K562 (cell line): ENCODE measurements around the gene CARD10. TPM values are rescaled to one million over a fixed set of nuclear protein-coding genes. Genes with fewer than 3 reads are reported as not detected.

Experiments used
- ATAC-seq: fragments of 200-7000 bp; cut with Tn5 transposase; 3 replicates; pipeline ENCODE4 v1.9.1; 2020; ENCODE audit warnings: moderate library complexity
- BruUV-seq: library from RNA; stranded (reverse); fragments of 400-500 nt; replicated peaks from 2 replicates; lab custom pipeline; 2021; lab: Mats Ljungman, UMichigan
- CTCF ChIA-PET: fragments of 300-600 bp; formaldehyde crosslinking; extraction: SDS; loops from one replicate; lab custom pipeline; 2021; ENCODE audit warnings: low intra/inter-chr PET ratio; lab: Yijun Ruan, JAX
- POLR2A ChIA-PET: fragments of 300-600, 350-650 bp; sonication (Branson Sonifier 250); formaldehyde crosslinking; extraction: SDS; loops from one replicate; lab custom pipeline; 2021; ENCODE audit warnings: antibody characterized with exemption, inconsistent platforms; lab: Yijun Ruan, JAX
- DNase-seq, 4 experiments: peaks; one replicate each; pipeline versions ENCODE4 v3.0.0 to v3.0.0-alpha.2; 2011 to 2018; ENCODE audit warnings: low spot score in 3 of 4, mixed read lengths in 3 of 4; ENCODE audit errors: extremely low read depth in 1 of 4
- FAIRE-seq: peaks from 2 replicates; lab custom pipeline; 2011; peaks lifted over from hg19 to GRCh38; lab: Jason Lieb, UNC
- H2AFZ ChIP-seq: 2 replicates; pipeline ENCODE4 v1.6.0; 2011; ENCODE audit warnings: low read depth, low read length, control low read depth, inconsistent platforms
- H3K27ac ChIP-seq: fragments of 200-600 bp; 3 replicates; pipeline ENCODE4 v1.8.0; 2011; ENCODE audit warnings: low read depth, mild to moderate bottlenecking, control low read depth, inconsistent platforms, low read length, moderate library complexity, mixed read lengths; ENCODE audit errors: extremely low read depth
- H3K27me3 ChIP-seq, 2 experiments: fragments of 300-600 bp in 1 of 2; 2 replicates in 1 of 2; 3 replicates in 1 of 2; pipeline versions ENCODE4 v1.6.0 to v1.8.0; 2011; ENCODE audit warnings: inconsistent platforms in 2 of 2, low read length in 2 of 2, mild to moderate bottlenecking in 1 of 2, mixed read lengths in 1 of 2, moderate library complexity in 1 of 2; ENCODE audit not compliant: control insufficient read depth in 2 of 2, insufficient read depth in 2 of 2
- H3K36me3 ChIP-seq: fragments of 300-600 bp; 3 replicates; pipeline ENCODE4 v1.8.0; 2011; ENCODE audit warnings: mild to moderate bottlenecking, low read length, inconsistent platforms; ENCODE audit not compliant: control insufficient read depth, insufficient read depth
- H3K4me1 ChIP-seq, 2 experiments: fragments of 200-600 bp in 1 of 2; replicated peaks in 1 of 2; 2 replicates in 1 of 2; 3 replicates in 1 of 2; pipeline versions ENCODE4 v1.5.1 to v1.8.0; 2011; ENCODE audit warnings: inconsistent platforms in 2 of 2, low read length in 2 of 2, mild to moderate bottlenecking in 1 of 2, mixed read lengths in 1 of 2, moderate library complexity in 1 of 2; ENCODE audit not compliant: control insufficient read depth in 2 of 2, insufficient read depth in 2 of 2
- H3K4me2 ChIP-seq: 2 replicates; pipeline ENCODE4 v1.6.1; 2011; ENCODE audit warnings: low read length, control low read depth, inconsistent platforms, mixed read lengths; ENCODE audit not compliant: insufficient read depth
- H3K4me3 ChIP-seq: fragments of 200-600 bp; sonication (generic), shearing (Covaris generic); 2 replicates; pipeline ENCODE4 v1.5.1; 2016; ENCODE audit warnings: control low read depth, inconsistent platforms
- H3K79me2 ChIP-seq: fragments of 200-600 bp; 3 replicates; pipeline ENCODE4 v1.8.0; 2011; ENCODE audit warnings: low read length, inconsistent platforms; ENCODE audit not compliant: control insufficient read depth, insufficient read depth
- H3K9ac ChIP-seq, 2 experiments: 2 replicates each; pipeline versions ENCODE4 v1.6.0 to v1.6.1; 2011; ENCODE audit warnings: low read depth in 2 of 2, low read length in 2 of 2, control low read depth in 1 of 2, inconsistent platforms in 1 of 2, mild to moderate bottlenecking in 1 of 2, mixed read lengths in 1 of 2; ENCODE audit not compliant: insufficient read depth in 1 of 2
- H3K9me1 ChIP-seq: one replicate; pipeline ENCODE4 v1.6.0; 2011; ENCODE audit warnings: inconsistent platforms, mild to moderate bottlenecking, low read length, moderate library complexity; ENCODE audit not compliant: control insufficient read depth, insufficient read depth
- H3K9me3 ChIP-seq: replicated peaks from 2 replicates; pipeline ENCODE4 v1.5.1; 2011; ENCODE audit warnings: low read depth, low read length, inconsistent platforms; ENCODE audit not compliant: control insufficient read depth, insufficient read depth
- H4K20me1 ChIP-seq: replicated peaks from 2 replicates; pipeline ENCODE4 v1.6.1; 2011; ENCODE audit warnings: low read length, inconsistent platforms, mixed read lengths; ENCODE audit not compliant: control insufficient read depth, insufficient read depth
- TEAD4 ChIP-seq, 2 experiments: sonication (generic) in 1 of 2; formaldehyde crosslinking in 1 of 2; IDR thresholded peaks; 2 replicates each; pipeline versions ENCODE4 v1.6.1 to v1.8.0; 2012 to 2022; ENCODE audit warnings: borderline replicate concordance in 1 of 2, inconsistent platforms in 1 of 2, low read length in 1 of 2, mild to moderate bottlenecking in 1 of 2, missing genetic modification reagents in 1 of 2
- U2AF2 ChIP-seq: fragments of 200-400 bp; formaldehyde crosslinking; optimal IDR thresholded peaks from 2 replicates; pipeline ENCODE3; 2017; ENCODE audit warnings: low read depth, mild to moderate bottlenecking, low read length
- ZFP36 ChIP-seq: fragments of 150-350 bp; IDR thresholded peaks from 2 replicates; pipeline ENCODE4 v1.6.1; 2018; ENCODE audit warnings: low read length, low read depth; ENCODE audit not compliant: partially characterized antibody
- WGBS: fragments of 100-300 bp; shearing (Covaris generic); methylation state at CpG from one replicate; pipeline ENCODE4 v1.1.6; 2016; ENCODE audit warnings: low coverage, mixed read lengths; ENCODE audit not compliant: insufficient coverage; ENCODE audit errors: missing lambda C conversion rate; 5-methylcytosine and 5-hydroxymethylcytosine counted together
- in situ Hi-C: fragments of 300-500 bp; cut with MboI; formaldehyde crosslinking; loops from 4 replicates; pipeline ENCODE4 v1.15.0; 2018; ENCODE audit warnings: inconsistent platforms, mixed read lengths
- intact Hi-C: fragments of 100-400 bp; cut with micrococcal nuclease; formaldehyde crosslinking; loops from 2 replicates; pipeline ENCODE4 v1.14.2; 2022
- polyA plus RNA-seq, 8 experiments: library from polyadenylated mRNA; depleted of rRNA in 4 of 8; stranded (reverse) in 5 of 8; unstranded in 3 of 8; fragments of >200 nt; fragmentation: Nextera tagmentation in 2 of 8; fragmentation: Illumina TruSeq in 1 of 8; extraction: Ambion mirVana in 2 of 8; extraction: Trizol in 1 of 8; gene quantifications; 2 replicates each; pipeline versions ENCODE4 v1.2.1 to v1.2.3, GENCODE V29; 2011 to 2014; ENCODE audit warnings: inconsistent platforms in 1 of 8, missing spikeins in 1 of 8
- total RNA-seq, 7 experiments: library from RNA; depleted of rRNA in 6 of 7; stranded (reverse); fragments of >200 nt in 6 of 7; fragmentation: Illumina TruSeq in 2 of 7; extraction: Trizol in 2 of 7; gene quantifications; 2 replicates each; pipeline versions ENCODE4 v1.2.1 to v1.2.3, GENCODE V29; 2011 to 2021; ENCODE audit warnings: low replicate concordance in 1 of 7
- TF ChIP-seq, protein P1 (sequence below): fragments of 450-650 bp; IDR thresholded peaks from 2 replicates; pipeline ENCODE4 v1.6.1; 2016; ENCODE audit warnings: missing biosample characterization, missing genetic modification characterization
- TF ChIP-seq, protein P2 (sequence below), 2 experiments: fragments of 200-800 bp in 1 of 2; sonication (Bioruptor generic) in 1 of 2; sonication (generic) in 1 of 2; formaldehyde crosslinking in 1 of 2; IDR thresholded peaks in 1 of 2; conservative IDR thresholded peaks in 1 of 2; 2 replicates each; pipeline versions ENCODE4 v1.5.0 to v1.6.1; 2016 to 2020; ENCODE audit warnings: missing compliant biosample characterization in 1 of 2, missing genetic modification characterization in 1 of 2, missing genetic modification reagents in 1 of 2
- TF ChIP-seq, protein P3 (sequence below): fragments of 450-650 bp; IDR thresholded peaks from 2 replicates; pipeline ENCODE4 v1.7.1; 2018; ENCODE audit warnings: mild to moderate bottlenecking, low read depth; ENCODE audit not compliant: partially characterized antibody
- TF ChIP-seq, protein P4 (sequence below): fragments of 250-450 bp; sonication (Bioruptor Pico); IDR thresholded peaks from 2 replicates; pipeline ENCODE4 v1.5.1; 2021; ENCODE audit warnings: mild to moderate bottlenecking
- TF ChIP-seq, protein P5 (sequence below): IDR thresholded peaks from 2 replicates; pipeline ENCODE4 v1.6.1; 2016; ENCODE audit warnings: missing genetic modification characterization, missing compliant biosample characterization
- TF ChIP-seq, protein P6 (sequence below): sonication (generic); formaldehyde crosslinking; IDR thresholded peaks from 2 replicates; pipeline ENCODE4 v1.9.0; 2022; ENCODE audit warnings: mild to moderate bottlenecking, missing genetic modification reagents

Gene CARD10
- total and polyA plus RNA-seq, 9 of the 15 experiments (the other 6 are each of a cell fraction or from before 2014, with no cell fraction given), result 0.13 to 5.8 (median 1.6) TPM

DNA sequence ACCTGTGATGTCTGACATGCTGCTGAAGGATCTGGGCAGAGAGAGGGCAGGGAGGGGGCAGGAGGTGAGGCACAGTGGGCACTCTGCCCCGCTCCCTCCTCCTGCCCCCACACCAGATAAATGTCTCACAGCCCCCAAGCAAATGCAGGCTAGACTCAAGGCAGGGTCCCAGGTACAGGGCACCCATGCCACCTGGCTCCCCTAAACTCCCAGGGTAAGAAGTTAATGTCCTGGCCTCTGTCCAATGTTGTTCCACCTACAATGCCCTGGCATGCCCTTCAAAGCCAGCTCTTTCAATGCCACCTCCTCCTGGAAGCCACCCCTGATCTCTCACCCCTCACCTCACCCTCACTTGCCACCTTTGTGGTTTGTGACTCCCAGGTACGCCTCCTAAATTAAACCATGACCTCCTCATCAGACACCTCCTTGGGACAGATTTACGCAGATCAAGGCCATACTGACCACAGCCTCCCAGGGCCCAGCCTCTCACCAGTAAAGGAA is 16.0 kb downstream of the CARD10 start:
- Histone ChIP-seq H3K79me2 (no peaks in the 10 kb centered on the region), H4K20me1 (no peaks in the 10 kb centered on the region), H3K4me1 (peaks cover 15 to 39% of the 10 kb centered on the region in 2 experiments), H3K4me3 (no peak overlapping the region), H3K9me1 (no peaks in the 10 kb centered on the region), H3K27ac (no peak overlapping the region), H3K9me3 (no peaks in the 10 kb centered on the region), H2AFZ (no peak overlapping the region), H3K27me3 (no peaks in the 10 kb centered on the region), H3K36me3 (peaks cover 5% of the 10 kb centered on the region; the same call in 1 of the 3 replicates), H3K4me2 (no peak overlapping the region), H3K9ac (no peak overlapping the region)
- TF ChIP-seq, protein P1, sequence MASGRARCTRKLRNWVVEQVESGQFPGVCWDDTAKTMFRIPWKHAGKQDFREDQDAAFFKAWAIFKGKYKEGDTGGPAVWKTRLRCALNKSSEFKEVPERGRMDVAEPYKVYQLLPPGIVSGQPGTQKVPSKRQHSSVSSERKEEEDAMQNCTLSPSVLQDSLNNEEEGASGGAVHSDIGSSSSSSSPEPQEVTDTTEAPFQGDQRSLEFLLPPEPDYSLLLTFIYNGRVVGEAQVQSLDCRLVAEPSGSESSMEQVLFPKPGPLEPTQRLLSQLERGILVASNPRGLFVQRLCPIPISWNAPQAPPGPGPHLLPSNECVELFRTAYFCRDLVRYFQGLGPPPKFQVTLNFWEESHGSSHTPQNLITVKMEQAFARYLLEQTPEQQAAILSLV (tag), result no peak
- TF ChIP-seq, protein P2, sequence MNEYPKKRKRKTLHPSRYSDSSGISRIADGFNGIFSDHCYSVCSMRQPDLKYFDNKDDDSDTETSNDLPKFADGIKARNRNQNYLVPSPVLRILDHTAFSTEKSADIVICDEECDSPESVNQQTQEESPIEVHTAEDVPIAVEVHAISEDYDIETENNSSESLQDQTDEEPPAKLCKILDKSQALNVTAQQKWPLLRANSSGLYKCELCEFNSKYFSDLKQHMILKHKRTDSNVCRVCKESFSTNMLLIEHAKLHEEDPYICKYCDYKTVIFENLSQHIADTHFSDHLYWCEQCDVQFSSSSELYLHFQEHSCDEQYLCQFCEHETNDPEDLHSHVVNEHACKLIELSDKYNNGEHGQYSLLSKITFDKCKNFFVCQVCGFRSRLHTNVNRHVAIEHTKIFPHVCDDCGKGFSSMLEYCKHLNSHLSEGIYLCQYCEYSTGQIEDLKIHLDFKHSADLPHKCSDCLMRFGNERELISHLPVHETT (CRISPR knock-in tag; conservative IDR thresholded peaks at IDR 0.05 in 1 of 2, IDR thresholded peaks at IDR 0.05 in 1 of 2), result no peak
- TF ChIP-seq, protein P3, sequence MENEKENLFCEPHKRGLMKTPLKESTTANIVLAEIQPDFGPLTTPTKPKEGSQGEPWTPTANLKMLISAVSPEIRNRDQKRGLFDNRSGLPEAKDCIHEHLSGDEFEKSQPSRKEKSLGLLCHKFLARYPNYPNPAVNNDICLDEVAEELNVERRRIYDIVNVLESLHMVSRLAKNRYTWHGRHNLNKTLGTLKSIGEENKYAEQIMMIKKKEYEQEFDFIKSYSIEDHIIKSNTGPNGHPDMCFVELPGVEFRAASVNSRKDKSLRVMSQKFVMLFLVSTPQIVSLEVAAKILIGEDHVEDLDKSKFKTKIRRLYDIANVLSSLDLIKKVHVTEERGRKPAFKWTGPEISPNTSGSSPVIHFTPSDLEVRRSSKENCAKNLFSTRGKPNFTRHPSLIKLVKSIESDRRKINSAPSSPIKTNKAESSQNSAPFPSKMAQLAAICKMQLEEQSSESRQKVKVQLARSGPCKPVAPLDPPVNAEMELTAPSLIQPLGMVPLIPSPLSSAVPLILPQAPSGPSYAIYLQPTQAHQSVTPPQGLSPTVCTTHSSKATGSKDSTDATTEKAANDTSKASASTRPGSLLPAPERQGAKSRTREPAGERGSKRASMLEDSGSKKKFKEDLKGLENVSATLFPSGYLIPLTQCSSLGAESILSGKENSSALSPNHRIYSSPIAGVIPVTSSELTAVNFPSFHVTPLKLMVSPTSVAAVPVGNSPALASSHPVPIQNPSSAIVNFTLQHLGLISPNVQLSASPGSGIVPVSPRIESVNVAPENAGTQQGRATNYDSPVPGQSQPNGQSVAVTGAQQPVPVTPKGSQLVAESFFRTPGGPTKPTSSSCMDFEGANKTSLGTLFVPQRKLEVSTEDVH, result no peak
- TF ChIP-seq U2AF2, result no peak
- TF ChIP-seq, protein P4, sequence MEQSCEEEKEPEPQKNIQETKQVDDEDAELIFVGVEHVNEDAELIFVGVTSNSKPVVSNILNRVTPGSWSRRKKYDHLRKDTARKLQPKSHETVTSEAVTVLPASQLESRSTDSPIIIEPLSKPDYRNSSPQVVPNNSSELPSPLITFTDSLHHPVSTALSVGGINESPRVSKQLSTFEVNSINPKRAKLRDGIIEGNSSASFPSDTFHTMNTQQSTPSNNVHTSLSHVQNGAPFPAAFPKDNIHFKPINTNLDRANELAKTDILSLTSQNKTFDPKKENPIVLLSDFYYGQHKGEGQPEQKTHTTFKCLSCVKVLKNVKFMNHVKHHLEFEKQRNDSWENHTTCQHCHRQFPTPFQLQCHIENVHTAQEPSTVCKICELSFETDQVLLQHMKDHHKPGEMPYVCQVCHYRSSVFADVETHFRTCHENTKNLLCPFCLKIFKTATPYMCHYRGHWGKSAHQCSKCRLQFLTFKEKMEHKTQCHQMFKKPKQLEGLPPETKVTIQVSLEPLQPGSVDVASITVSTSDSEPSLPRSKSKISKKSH (CRISPR knock-in tag), result no peak
- TF ChIP-seq, protein P5, sequence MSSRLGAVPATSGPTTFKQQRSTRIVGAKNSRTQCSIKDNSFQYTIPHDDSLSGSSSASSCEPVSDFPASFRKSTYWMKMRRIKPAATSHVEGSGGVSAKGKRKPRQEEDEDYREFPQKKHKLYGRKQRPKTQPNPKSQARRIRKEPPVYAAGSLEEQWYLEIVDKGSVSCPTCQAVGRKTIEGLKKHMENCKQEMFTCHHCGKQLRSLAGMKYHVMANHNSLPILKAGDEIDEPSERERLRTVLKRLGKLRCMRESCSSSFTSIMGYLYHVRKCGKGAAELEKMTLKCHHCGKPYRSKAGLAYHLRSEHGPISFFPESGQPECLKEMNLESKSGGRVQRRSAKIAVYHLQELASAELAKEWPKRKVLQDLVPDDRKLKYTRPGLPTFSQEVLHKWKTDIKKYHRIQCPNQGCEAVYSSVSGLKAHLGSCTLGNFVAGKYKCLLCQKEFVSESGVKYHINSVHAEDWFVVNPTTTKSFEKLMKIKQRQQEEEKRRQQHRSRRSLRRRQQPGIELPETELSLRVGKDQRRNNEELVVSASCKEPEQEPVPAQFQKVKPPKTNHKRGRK (tag), result no peak
- no peak for TF ChIP-seq TEAD4 (IDR thresholded peaks at IDR 0.05; ENCODE audit: low read length)
- no peak for TF ChIP-seq TEAD4 (CRISPR knock-in tag; IDR thresholded peaks at IDR 0.05; ENCODE audit: borderline replicate concordance)
- TF ChIP-seq ZFP36, result peak; percentile 88
- TF ChIP-seq, protein P6, sequence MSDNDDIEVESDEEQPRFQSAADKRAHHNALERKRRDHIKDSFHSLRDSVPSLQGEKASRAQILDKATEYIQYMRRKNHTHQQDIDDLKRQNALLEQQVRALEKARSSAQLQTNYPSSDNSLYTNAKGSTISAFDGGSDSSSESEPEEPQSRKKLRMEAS (CRISPR knock-in tag), result no peak
- CTCF ChIA-PET, result no interaction called here
- ATAC-seq (no peak), FAIRE-seq (no peak), DNase-seq (no peak)
- intact Hi-C loops (no loop called here), in situ Hi-C loops (no loop called here)
- POLR2A ChIA-PET, result interaction anchor here (1.0 kb wide), 1 partner anchor 14 kb away, joined by 4 read pairs; no protein-coding TSS in a partner anchor
- BruUV-seq, result no TSS peak
- WGBS, result 20% methylated on average over 1 of the region's 3 CpGs
